MM.1S (cell line): Measurements from ENCODE around the gene TBRG4.

Experiments used
- CTCF ChIP-seq: fragments of 300-600 bp; sonication (generic); IDR thresholded peaks from 2 replicates; pipeline ENCODE4 v1.5.1; 2016; ENCODE audit warnings: antibody characterized with exemption, low read length, mixed read lengths
- EZH2 ChIP-seq: fragments of 300-600 bp; sonication (generic); optimal IDR thresholded peaks from 2 replicates; pipeline ENCODE3; 2017; ENCODE audit warnings: low read depth, mild to moderate bottlenecking, antibody characterized with exemption, low read length, mixed read lengths
- EZH2phosphoT487 ChIP-seq: fragments of 300-600 bp; sonication (generic); IDR thresholded peaks from 2 replicates; pipeline ENCODE4 v1.6.1; 2018; ENCODE audit warnings: antibody characterized with exemption, low read length

GRCh38 chr7:45050198-45050597 lies 61.3 kb downstream of the TBRG4 start:
- TF ChIP-seq CTCF (no peak), EZH2 (no peak), EZH2phosphoT487 (no peak)
